Caco-2 (cell line): ENCODE results near the gene MRAS. TPM values are rescaled to one million over a fixed set of nuclear protein-coding genes. Genes with fewer than 3 reads are reported as not detected.

Experiments used
- BruUV-seq: library from RNA; stranded (reverse); fragments of 400-500 nt; replicated peaks from 2 replicates; lab custom pipeline; 2021; lab: Mats Ljungman, UMichigan
- CTCF ChIA-PET: fragments of 300-600 bp; sonication (Branson Sonifier 250); formaldehyde crosslinking; loops from one replicate; lab custom pipeline; 2022; ENCODE audit warnings: antibody characterized with exemption; lab: Charles Lee
- POLR2A ChIA-PET: fragments of 300-600 bp; sonication (Branson Sonifier 250); formaldehyde crosslinking; loops from one replicate; lab custom pipeline; 2022; ENCODE audit warnings: antibody characterized with exemption; lab: Charles Lee
- DNase-seq, 2 experiments: peaks; one replicate each; pipeline versions ENCODE4 v3.0.0 to v3.0.0-alpha.2; 2020 to 2022
- H3K27me3 ChIP-seq: replicated peaks from 2 replicates; pipeline ENCODE4 v1.6.0; 2011; ENCODE audit warnings: low read length; ENCODE audit not compliant: control insufficient read depth, insufficient read depth
- H3K36me3 ChIP-seq: 2 replicates; pipeline ENCODE4 v1.5.1; 2011; ENCODE audit warnings: low read length; ENCODE audit not compliant: control insufficient read depth, insufficient read depth
- H3K4me1 ChIP-seq: fragments of 250-450 bp; sonication (Bioruptor Pico); 2 replicates; pipeline ENCODE4 v1.5.1; 2020; ENCODE audit warnings: mild to moderate bottlenecking
- H3K4me3 ChIP-seq: 2 replicates; pipeline ENCODE4 v1.5.1; 2011; ENCODE audit warnings: low read depth, mild to moderate bottlenecking, control low read depth, low read length
- H3K9me3 ChIP-seq: fragments of 250-450 bp; sonication (Bioruptor Pico); 2 replicates; pipeline ENCODE4 v1.5.1; 2020; ENCODE audit warnings: mild to moderate bottlenecking, moderate library complexity
- H3K27ac Mint-ChIP-seq: one replicate; pipeline ENCODE4 v1.8.0; 2022; ENCODE audit warnings: mixed read lengths; ENCODE audit not compliant: unreplicated experiment
- H3K27me3 Mint-ChIP-seq: one replicate; pipeline ENCODE4 v1.8.0; 2022; ENCODE audit warnings: mixed read lengths; ENCODE audit not compliant: insufficient read depth, unreplicated experiment
- H3K36me3 Mint-ChIP-seq: one replicate; pipeline ENCODE4 v1.8.0; 2022; ENCODE audit warnings: mild to moderate bottlenecking, mixed read lengths; ENCODE audit not compliant: insufficient read depth, unreplicated experiment
- H3K4me1 Mint-ChIP-seq: one replicate; pipeline ENCODE4 v1.8.0; 2022; ENCODE audit warnings: low read depth, mixed read lengths; ENCODE audit not compliant: unreplicated experiment
- H3K4me3 Mint-ChIP-seq: one replicate; pipeline ENCODE4 v1.8.0; 2022; ENCODE audit warnings: mild to moderate bottlenecking, moderate library complexity, mixed read lengths; ENCODE audit not compliant: unreplicated experiment
- H3K9me3 Mint-ChIP-seq: one replicate; pipeline ENCODE4 v1.8.0; 2022; ENCODE audit warnings: mixed read lengths; ENCODE audit not compliant: unreplicated experiment
- CTCF ChIP-seq, 2 experiments: fragments of 200-600 bp in 1 of 2; IDR thresholded peaks; 1 replicate in 1 of 2; 2 replicates in 1 of 2; pipeline versions ENCODE4 v1.5.1 to v1.8.0; 2011 to 2022; ENCODE audit warnings: antibody characterized with exemption in 1 of 2, control low read depth in 1 of 2, inconsistent platforms in 1 of 2, low read depth in 1 of 2, low read length in 1 of 2, mild to moderate bottlenecking in 1 of 2, moderate library complexity in 1 of 2; ENCODE audit not compliant: insufficient read depth in 1 of 2, severe bottlenecking in 1 of 2, unreplicated experiment in 1 of 2
- intact Hi-C: fragments of 100-400 bp; cut with micrococcal nuclease; formaldehyde crosslinking; loops from one replicate; pipeline ENCODE4 v1.10.0; 2022; ENCODE audit not compliant: unreplicated experiment
- total RNA-seq: library from RNA; stranded (reverse); gene quantifications from 2 replicates; pipeline ENCODE4 v1.2.3, GENCODE V29; 2022

Gene MRAS
- total RNA-seq, 1 experiment from 2014 or later: 11.4 TPM

DNA sequence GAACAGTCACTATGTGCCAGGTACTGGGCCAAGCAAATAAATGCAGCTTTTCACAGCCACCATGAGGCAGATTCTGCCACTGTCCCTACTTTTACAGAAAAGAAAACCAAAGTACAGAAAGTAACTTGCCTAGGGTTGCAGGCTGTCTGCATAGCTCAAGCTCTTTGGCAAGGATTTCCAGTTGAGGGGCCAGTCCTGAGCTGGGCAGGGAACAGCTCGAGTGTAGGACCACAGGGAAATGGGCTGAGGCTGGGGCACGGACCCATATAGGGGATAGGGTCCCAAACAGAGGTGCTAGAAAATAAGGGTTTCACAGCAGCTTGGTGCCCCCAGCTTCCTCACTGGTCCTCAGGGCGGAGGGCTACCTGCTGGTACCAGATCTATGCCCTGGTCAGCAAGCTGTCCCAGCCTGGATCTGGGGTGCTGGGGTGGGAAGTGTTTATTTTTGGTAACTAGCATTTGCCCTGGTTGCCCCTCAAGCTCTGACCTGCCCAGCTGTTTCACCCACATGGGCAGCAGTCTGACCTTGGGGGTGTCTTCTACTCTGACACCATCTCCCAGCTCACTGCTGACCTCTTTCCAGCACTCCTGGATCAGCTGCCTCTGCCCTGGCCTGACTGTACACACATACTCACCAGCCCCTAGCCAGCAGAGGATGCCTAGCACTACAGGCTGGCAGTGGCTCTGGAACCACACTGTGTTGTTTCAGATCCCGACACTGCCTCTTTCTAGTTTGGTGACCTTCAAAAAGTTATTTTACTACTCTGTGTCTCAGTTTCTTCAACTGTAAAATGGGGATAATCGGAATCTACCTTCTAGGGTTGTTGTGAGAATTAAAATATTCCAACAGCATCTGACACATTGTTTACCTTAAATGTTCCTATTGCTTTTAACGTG lies 16.2 kb downstream of the MRAS start:
- TF ChIP-seq CTCF (IDR thresholded peaks at IDR 0.05; ENCODE audit: insufficient read depth in 1 of 2, low read depth in 1 of 2, low read length in 1 of 2, severe bottlenecking in 1 of 2, unreplicated experiment in 1 of 2): no peak
- Histone ChIP-seq H3K27me3 (no peaks in the 10 kb centered on the region), H3K9me3 (no peaks in the 10 kb centered on the region), H3K4me1 (no peaks in the 10 kb centered on the region), H3K4me3 (no peak overlapping the region), H3K36me3 (no peaks in the 10 kb centered on the region)
- H3K9me3 Mint-ChIP-seq: no peaks in the 10 kb centered on the region
- no peak for DNase-seq
- no peak overlapping the region for H3K4me3 Mint-ChIP-seq
- intact Hi-C loops: no loop called here
- CTCF ChIA-PET: interaction anchor here (0.9 kb wide), 1 partner anchor 17 kb away, joined by 6 read pairs; no protein-coding TSS in a partner anchor
- no peaks in the 10 kb centered on the region for H3K27me3 Mint-ChIP-seq
- no peak overlapping the region for H3K27ac Mint-ChIP-seq
- H3K36me3 Mint-ChIP-seq: peaks cover 6% of the 10 kb centered on the region
- BruUV-seq: no TSS peak
- POLR2A ChIA-PET: no interaction called here
- no peaks in the 10 kb centered on the region for H3K4me1 Mint-ChIP-seq

GRCh38 chr3:138365253-138365555 lies 16.8 kb downstream of the MRAS start:
- Mint-ChIP-seq H3K9me3 (no peaks in the 10 kb centered on the region), H3K27ac (no peak overlapping the region), H3K36me3 (peaks cover 6% of the 10 kb centered on the region), H3K27me3 (no peaks in the 10 kb centered on the region), H3K4me1 (no peaks in the 10 kb centered on the region), H3K4me3 (no peak overlapping the region)
- ChIA-PET CTCF (no interaction called here), POLR2A (no interaction called here)
- no TSS peak for BruUV-seq
- Histone ChIP-seq H3K36me3 (no peaks in the 10 kb centered on the region), H3K4me1 (no peaks in the 10 kb centered on the region), H3K9me3 (no peaks in the 10 kb centered on the region), H3K27me3 (no peaks in the 10 kb centered on the region), H3K4me3 (no peak overlapping the region)
- DNase-seq: no peak
- no peak for TF ChIP-seq CTCF (IDR thresholded peaks at IDR 0.05; ENCODE audit: insufficient read depth in 1 of 2, low read depth in 1 of 2, low read length in 1 of 2, severe bottlenecking in 1 of 2, unreplicated experiment in 1 of 2)
- intact Hi-C loops: no loop called here

- no peak overlapping the region for H3K4me3 ChIP-seq
- H3K9me3 Mint-ChIP-seq: no peaks in the 10 kb centered on the region
- H3K27ac Mint-ChIP-seq: no peak overlapping the region
- peaks cover 6% of the 10 kb centered on the region for H3K36me3 Mint-ChIP-seq
- intact Hi-C loops: no loop called here
- no peak for TF ChIP-seq CTCF (IDR thresholded peaks at IDR 0.05; ENCODE audit: insufficient read depth in 1 of 2, low read depth in 1 of 2, low read length in 1 of 2, severe bottlenecking in 1 of 2, unreplicated experiment in 1 of 2)
- no peaks in the 10 kb centered on the region for H3K27me3 Mint-ChIP-seq
- no peaks in the 10 kb centered on the region for H3K9me3 ChIP-seq
- DNase-seq: no peak
- no peaks in the 10 kb centered on the region for H3K27me3 ChIP-seq
- H3K4me1 Mint-ChIP-seq: no peaks in the 10 kb centered on the region
- H3K4me1 ChIP-seq: no peaks in the 10 kb centered on the region
- ChIA-PET POLR2A (interaction anchor here (0.5 kb wide), 1 partner anchor 15 kb away, joined by 7 read pairs; no protein-coding TSS in a partner anchor), CTCF (no interaction called here)
- BruUV-seq: no TSS peak
- H3K4me3 Mint-ChIP-seq: no peak overlapping the region
- no peaks in the 10 kb centered on the region for H3K36me3 ChIP-seq
These were observed 17.8 kb downstream of the MRAS start for GRCh38 chr3:138366006-138366759.
